Sigmoid colon (tissue), 4 donors: ENCODE measurements around the gene HADHB.

Experiments
- EP300 ChIP-seq, 4 donors: sonication (generic); formaldehyde crosslinking; IDR thresholded peaks; one replicate each; pipeline ENCODE4 v1.6.1; 2017; ENCODE audit warnings: antibody characterized with exemption in 4 of 4
- POLR2A ChIP-seq, 2 donors: fragments of 450-650 bp; IDR thresholded peaks; one replicate each; pipeline ENCODE4 v1.6.1; 2016; ENCODE audit warnings: antibody characterized with exemption in 2 of 2, mild to moderate bottlenecking in 2 of 2, moderate library complexity in 2 of 2
- POLR2AphosphoS5 ChIP-seq, 4 donors: sonication (generic); formaldehyde crosslinking; IDR thresholded peaks; one replicate each; pipeline ENCODE4 v1.6.1; 2017; ENCODE audit warnings: antibody characterized with exemption in 4 of 4
- TF ChIP-seq, protein P1 (sequence below), 4 experiments: fragments of 450-650 bp in 3 of 4; fragments of 200-600 bp in 1 of 4; IDR thresholded peaks; one replicate each; pipeline ENCODE4 v1.5.1; 2016 to 2019; ENCODE audit warnings: antibody characterized with exemption in 4 of 4, mild to moderate bottlenecking in 3 of 4, moderate library complexity in 2 of 4

DNA sequence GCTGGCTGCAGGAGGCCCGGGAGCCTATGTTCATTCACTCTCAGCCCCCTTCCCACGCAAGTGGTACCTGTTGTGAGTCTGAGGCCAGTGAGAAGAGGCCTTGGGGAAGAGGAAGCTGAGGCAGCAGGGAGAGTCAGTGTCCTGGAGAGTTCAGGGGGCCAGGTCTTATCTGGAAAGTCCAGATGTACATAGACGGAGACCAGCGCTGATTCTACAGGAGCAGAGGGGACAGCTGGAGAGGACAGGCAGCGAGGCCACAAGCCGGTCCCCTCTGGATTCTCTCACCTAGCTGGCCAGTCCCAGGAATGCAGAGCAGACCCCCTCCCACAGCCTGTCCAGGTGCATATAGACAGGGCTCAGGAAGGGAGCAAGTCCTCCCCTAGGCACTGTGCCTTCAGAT, 72.1 kb downstream of the HADHB start:
- TF ChIP-seq, protein P1, sequence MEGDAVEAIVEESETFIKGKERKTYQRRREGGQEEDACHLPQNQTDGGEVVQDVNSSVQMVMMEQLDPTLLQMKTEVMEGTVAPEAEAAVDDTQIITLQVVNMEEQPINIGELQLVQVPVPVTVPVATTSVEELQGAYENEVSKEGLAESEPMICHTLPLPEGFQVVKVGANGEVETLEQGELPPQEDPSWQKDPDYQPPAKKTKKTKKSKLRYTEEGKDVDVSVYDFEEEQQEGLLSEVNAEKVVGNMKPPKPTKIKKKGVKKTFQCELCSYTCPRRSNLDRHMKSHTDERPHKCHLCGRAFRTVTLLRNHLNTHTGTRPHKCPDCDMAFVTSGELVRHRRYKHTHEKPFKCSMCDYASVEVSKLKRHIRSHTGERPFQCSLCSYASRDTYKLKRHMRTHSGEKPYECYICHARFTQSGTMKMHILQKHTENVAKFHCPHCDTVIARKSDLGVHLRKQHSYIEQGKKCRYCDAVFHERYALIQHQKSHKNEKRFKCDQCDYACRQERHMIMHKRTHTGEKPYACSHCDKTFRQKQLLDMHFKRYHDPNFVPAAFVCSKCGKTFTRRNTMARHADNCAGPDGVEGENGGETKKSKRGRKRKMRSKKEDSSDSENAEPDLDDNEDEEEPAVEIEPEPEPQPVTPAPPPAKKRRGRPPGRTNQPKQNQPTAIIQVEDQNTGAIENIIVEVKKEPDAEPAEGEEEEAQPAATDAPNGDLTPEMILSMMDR (IDR thresholded peaks at IDR 0.05): no peak
- TF ChIP-seq EP300 (IDR thresholded peaks at IDR 0.05) (no peak), POLR2A (IDR thresholded peaks at IDR 0.05) (no peak), POLR2AphosphoS5 (IDR thresholded peaks at IDR 0.05) (no peak)
